Inflammatory macrophage treated with lipopolysaccharide for 4 hours (primary cell): Measurements from ENCODE around the gene HMSD.

Experiments
- DNase-seq: peaks from one replicate; pipeline ENCODE4 v3.0.0-alpha.2; 2020

HMSD gene

DNA sequence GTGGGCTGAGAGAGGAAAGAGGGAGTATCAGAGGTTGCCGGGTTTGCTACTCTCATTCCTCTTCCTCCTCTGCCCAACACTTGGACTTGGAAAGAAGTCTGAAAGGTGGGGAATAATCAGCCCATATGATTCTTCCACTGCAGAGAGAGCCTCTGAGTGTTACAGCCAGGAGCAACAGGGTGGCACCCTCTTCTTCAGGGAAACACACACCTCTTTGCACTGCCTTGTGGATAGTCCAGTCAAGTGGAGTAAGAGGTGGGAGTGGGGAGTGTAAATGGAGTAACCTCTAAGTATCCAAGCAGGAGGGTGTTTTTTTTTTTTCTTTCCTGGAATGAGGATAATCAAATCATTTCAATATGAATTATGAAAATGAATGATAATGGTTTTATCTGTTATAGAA is 11.8 kb downstream of the HMSD start:
- DNase-seq: no peak

GRCh38 chr18:63961435-63961980 is 12.4 kb downstream of the HMSD start:
- DNase-seq: no peak

- DNase-seq: no peak
Observed at GRCh38 chr18:63962137-63962536, 13.0 kb downstream of the HMSD start.

- peak; percentile 76 for DNase-seq
Observed at GRCh38 chr18:63963615-63964256, 14.6 kb downstream of the HMSD start.

DNA sequence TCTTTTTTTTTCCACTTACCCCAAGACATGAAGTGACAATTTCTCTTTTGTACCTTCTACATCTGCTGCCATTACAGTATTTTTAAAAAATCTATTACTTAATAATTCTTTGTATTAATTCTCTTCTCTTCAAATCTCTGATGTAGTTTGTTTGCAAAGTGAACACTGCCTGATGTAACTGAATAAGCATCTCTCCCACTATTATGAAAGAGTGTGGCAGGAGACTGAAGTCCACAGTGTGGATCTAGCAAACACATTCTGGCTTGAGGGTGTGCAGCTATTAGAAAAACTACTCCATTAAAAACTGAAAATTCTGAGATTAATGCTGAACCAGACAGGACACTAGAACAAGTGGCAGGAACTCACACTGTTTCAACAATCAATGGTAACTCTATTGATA is 15.8 kb downstream of the HMSD start:
- DNase-seq: no peak

DNA sequence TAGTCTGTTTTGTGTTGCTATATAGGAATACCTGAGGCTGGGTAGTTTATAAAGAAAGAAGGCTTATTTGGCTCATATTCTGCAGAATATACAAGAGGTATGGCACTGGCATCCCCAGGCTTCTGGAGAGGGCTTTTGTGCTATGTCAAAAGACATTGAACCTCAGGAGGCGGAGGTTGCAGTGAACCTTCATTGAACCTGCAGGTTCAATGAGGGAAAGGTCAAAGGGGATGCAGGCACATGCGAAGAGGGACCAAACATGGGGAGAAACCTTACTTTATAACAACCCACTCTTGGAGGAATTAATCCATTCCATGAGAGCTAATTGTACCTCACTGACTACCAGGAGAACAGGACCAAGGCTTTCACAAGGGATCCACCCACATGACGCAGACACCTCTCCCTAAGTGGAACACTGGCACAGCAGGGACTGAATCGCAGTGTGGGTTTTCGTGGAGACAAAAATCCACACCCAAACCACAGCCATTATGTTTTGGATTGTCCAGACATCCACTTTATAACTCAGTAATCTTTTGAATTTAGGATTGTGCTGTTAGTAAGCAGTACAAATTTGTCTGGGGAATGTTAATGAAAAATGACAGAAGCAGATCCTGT is 16.7 kb downstream of the HMSD start:
- DNase-seq: no peak

GRCh38 chr18:63969942-63970808 is 21.1 kb downstream of the HMSD start, which contains the start of gene SERPINB8:
Gene SERPINB8 (plus strand): TSS chr18:63970081. CDS start chr18:63978309, 8,228 bp downstream.
- peak; percentile 93 for DNase-seq

DNA sequence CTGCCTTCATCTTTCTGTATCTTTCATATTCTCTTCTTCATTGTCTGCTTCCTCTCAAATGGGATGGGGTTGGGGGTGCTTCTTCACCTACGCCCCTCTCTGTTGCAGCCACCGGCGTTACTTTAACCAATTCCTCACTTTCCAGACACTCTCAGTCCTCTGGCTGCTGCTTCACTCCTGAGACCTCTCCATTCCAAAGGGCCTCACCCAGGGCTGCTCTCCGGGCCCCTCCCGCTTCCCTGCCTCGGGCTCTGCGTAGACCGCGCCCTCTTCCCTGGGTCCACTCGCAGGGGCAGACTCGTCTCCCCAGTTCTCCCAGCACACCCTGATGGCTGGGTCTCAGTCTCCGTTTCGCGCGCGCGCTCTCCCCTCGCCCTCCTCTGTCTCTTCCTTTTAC is 21.7 kb downstream of the HMSD start:
- no peak for DNase-seq

DNA sequence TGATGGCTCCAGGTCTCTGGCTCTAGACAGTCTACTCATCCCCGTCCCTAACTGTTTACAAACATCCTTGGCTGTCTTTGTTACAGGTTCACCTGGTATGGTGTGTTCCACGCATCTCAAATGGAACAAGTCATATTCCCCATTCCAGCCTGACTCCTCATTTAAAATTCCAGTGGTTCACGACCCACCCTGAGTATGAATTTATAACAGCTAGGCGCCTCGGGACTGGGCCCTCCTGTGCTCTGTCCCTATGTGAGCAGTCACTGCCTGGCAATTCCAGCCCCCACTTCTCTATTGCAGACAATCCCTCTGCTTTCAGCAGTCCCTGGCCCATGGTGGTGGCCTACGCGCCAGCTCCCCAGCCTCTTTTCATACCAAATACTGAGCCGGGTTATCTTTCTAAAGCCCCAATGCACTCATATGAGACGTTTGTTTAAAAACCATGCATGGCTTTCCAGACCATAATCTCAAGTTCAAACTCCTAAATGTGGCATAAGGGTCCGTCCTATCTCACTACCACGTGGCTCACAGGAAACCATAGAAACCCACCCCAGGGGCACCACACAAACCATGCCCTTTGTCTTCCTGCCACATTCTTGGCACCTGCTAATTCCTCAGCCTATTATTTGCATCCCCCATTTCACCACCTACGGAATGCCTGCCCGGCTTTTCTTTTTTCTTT is 22.4 kb downstream of the HMSD start:
- no peak for DNase-seq

- peak; percentile 28 for DNase-seq
Observed at GRCh38 chr18:63972002-63972376, 22.9 kb downstream of the HMSD start.

DNA sequence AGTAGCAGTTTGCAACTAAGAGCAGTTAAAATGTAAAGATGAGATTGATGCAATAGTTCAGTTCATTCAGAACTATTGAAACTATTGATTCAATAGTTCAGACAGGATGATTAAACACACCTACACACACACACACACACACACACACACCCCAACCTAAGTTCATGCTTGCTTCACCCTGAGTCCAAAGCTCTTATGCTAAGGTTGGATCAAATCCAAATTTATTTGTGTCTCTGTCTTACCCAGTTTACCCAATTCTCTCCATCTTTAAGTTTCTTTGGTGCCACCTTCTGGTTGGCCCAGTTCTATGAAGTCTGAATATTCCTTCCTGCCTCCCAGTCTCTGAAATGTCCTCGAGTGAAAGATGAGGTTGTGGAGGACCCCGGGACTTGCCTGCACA is 25.9 kb downstream of the HMSD start:
- DNase-seq: peak; percentile 35

- peak; percentile 67 for DNase-seq
Observed at GRCh38 chr18:63975628-63976027, 26.5 kb downstream of the HMSD start.

GRCh38 chr18:63977040-63977439 is 27.9 kb downstream of the HMSD start:
- DNase-seq: no peak

DNA sequence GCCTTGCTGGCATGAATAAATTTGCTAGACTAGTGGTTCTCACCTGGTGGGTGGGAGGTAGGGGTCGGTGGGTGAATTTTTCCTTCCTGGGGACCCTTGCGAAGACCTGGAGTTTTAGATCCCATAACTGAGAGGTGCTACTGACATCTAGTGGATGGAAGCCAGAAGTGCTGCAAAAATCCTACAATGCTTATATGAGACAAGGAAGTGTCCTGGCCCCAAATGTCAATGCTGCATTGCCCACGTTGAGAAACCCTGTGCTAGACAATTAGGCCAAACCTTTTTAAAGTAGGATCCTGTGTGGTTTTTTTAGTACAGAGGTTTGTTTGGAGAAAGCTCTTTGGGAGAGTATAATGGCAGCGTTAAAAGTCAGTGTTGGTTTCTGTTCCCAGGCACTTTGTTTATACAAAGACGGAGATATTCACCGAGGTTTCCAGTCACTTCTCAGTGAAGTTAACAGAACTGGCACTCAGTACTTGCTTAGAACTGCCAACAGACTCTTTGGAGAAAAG is 30.4 kb downstream of the HMSD start:
- peak; percentile 62 for DNase-seq

DNA sequence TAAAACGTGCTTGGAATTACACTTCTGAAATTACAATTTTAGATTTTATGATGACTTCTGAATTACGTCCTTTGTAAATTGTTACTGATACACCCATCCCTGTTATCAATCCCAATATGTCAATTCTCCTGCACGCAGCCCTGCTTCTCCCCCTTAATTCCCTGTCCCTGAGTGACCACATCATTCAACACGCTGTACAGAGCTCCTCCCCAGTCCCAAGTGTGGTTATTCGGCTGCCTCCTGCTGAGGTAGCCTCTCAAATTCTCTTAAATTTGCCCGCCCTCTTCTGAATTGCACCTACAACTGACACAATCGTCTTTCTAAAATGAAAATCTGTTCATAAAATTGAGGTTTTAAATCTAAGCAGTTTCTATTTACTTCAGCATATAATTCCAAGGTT is 30.9 kb downstream of the HMSD start:
- DNase-seq: no peak

DNA sequence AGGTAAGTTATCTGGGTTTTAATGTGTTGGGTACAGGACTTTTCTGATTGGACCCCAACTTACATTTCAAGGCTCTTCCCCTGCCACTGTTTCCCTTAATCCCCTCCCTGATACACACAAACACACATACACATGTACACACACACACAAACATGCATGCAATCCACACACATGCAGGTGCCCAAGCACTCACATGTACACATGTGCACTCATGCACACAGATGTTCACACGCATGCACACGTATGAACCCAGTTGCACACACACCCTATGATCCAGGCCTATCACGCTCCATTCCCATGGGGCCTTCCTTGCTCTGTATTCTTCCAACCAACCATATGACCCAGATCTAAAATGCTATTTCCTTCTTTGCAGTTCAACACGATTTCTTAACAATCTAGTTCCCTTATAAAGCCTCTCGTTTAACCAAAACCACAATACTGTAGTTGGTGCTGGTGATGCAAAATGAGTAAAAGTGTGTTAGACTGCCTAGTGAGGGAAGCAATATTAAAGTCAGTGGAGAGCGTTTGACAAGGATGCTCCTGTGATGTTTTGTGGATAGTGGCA is 31.9 kb downstream of the HMSD start:
- peak; percentile 69 for DNase-seq

- DNase-seq: no peak
Observed at GRCh38 chr18:63981719-63982118, 32.6 kb downstream of the HMSD start.

- DNase-seq: no peak
Observed at GRCh38 chr18:63982361-63982760, 33.3 kb downstream of the HMSD start.

- DNase-seq: no peak
Observed at GRCh38 chr18:63986885-63987284, 37.8 kb downstream of the HMSD start.

DNA sequence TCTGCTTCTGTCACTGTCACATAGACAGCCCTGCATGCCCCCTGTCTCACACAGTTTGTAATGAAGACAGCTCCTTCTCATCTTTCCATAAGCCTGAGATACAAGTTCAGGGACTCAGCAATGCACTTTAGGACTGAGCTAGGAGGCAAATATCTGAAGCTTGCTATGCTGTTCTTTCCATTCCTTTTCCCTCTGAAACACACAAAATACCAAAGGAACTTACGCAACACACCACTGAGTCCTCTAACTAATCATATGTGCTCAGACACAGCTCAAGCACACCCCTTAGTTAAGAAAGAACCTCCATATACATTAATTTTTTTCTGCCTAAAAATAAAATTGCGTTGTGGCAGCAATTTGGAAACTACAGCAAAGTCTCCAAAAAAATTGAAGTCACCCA is 38.6 kb downstream of the HMSD start:
- no peak for DNase-seq

- no peak for DNase-seq
Observed at GRCh38 chr18:63992751-63993150, 43.6 kb downstream of the HMSD start.

GRCh38 chr18:63994783-63995399 is 45.8 kb downstream of the HMSD start:
- DNase-seq: peak; percentile 33
